ENCODE results near the gene RELT.

The RELT gene

DNA sequence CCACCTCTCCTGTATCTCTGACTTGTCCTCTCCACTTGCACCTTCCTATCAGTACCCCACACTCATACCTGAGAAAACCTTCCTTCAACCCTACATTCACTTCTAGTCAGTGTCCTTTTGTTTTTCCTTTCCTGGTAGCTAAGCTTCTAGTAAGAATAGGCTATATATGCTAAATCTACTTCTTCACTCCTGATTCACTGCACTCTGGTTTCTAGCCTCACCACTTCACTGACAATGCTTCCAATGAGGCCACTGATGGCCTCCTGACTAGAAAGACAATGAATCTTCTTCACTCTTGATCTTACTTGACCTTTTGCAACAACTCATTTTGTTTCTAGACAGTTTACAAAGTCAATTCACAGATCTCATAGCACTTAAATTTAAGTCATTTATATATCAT lies 52.0 kb downstream of the RELT start:
- no peak for DNase-seq
- H3K4me2 ChIP-seq (ENCODE audit: low read depth, low read length) = no peak overlapping the region

DNA sequence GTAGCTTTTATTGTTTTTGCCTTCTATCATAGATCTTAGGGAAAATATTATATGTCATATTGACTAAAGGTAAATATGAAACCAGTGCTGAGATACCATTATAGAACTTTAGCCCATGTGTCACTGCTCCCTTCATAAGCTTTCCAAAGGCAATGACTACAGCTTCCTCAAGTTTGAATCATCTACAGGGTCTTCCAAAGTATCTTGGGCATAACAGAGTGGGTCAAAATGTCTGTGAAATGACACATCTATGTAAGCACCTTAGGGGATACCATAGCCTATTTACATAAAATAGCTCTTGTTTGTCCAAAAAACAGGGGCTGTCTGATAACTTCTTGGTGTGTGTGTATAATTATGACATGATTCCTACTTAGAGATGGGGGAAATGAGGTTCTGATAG lies 52.5 kb downstream of the RELT start:
- Histone ChIP-seq H3K27me3 (replicated peaks; ENCODE audit: insufficient read depth, low read length) (no peaks in the 10 kb centered on the region), H3K9ac (ENCODE audit: low read length) (no peak overlapping the region), H4K20me1 (ENCODE audit: insufficient read depth, low read length) (no peaks in the 10 kb centered on the region), H3K4me3 (ENCODE audit: low read length) (no peak overlapping the region), H3F3A (ENCODE audit: insufficient read depth, low read length) (no peaks in the 10 kb centered on the region), H2AFZ (ENCODE audit: low read length) (no peak overlapping the region), H3K4me2 (ENCODE audit: low read depth, low read length) (no peak overlapping the region), H3K79me2 (ENCODE audit: low read length) (no peaks in the 10 kb centered on the region), H3K9me2 (replicated peaks; ENCODE audit: insufficient read depth, low read length) (no peaks in the 10 kb centered on the region), H3K36me3 (replicated peaks; ENCODE audit: insufficient read depth, low read length) (no peaks in the 10 kb centered on the region), H3K4me1 (ENCODE audit: low read length) (no peaks in the 10 kb centered on the region), H3K27ac (ENCODE audit: low read length) (no peak overlapping the region), H3K9me3 (replicated peaks; ENCODE audit: insufficient read depth, low read length) (no peaks in the 10 kb centered on the region)
- TF ChIP-seq EZH2phosphoT487 (IDR thresholded peaks at IDR 0.05; ENCODE audit: low read length) = no peak
- no peak for TF ChIP-seq EZH2 (optimal IDR thresholded peaks at IDR 0.05; ENCODE audit: low read depth, low read length)
- TF ChIP-seq, protein P1, sequence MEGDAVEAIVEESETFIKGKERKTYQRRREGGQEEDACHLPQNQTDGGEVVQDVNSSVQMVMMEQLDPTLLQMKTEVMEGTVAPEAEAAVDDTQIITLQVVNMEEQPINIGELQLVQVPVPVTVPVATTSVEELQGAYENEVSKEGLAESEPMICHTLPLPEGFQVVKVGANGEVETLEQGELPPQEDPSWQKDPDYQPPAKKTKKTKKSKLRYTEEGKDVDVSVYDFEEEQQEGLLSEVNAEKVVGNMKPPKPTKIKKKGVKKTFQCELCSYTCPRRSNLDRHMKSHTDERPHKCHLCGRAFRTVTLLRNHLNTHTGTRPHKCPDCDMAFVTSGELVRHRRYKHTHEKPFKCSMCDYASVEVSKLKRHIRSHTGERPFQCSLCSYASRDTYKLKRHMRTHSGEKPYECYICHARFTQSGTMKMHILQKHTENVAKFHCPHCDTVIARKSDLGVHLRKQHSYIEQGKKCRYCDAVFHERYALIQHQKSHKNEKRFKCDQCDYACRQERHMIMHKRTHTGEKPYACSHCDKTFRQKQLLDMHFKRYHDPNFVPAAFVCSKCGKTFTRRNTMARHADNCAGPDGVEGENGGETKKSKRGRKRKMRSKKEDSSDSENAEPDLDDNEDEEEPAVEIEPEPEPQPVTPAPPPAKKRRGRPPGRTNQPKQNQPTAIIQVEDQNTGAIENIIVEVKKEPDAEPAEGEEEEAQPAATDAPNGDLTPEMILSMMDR (IDR thresholded peaks at IDR 0.05; ENCODE audit: low read length) = no peak
- DNase-seq = no peak

More for the DNA sequence above, 52.0 kb downstream of the RELT start:
- H3K4me3 ChIP-seq (ENCODE audit: low read length) = no peak overlapping the region
- TF ChIP-seq EZH2 (optimal IDR thresholded peaks at IDR 0.05; ENCODE audit: low read depth, low read length) (no peak), EZH2phosphoT487 (IDR thresholded peaks at IDR 0.05; ENCODE audit: low read length) (no peak)
- TF ChIP-seq, protein P1 (IDR thresholded peaks at IDR 0.05; ENCODE audit: low read length) = no peak
- no peaks in the 10 kb centered on the region for H3K36me3 ChIP-seq (replicated peaks; ENCODE audit: insufficient read depth, low read length)
- H4K20me1 ChIP-seq (ENCODE audit: insufficient read depth, low read length) = no peaks in the 10 kb centered on the region
- H3K4me1 ChIP-seq (ENCODE audit: low read length) = no peaks in the 10 kb centered on the region
- H2AFZ ChIP-seq (ENCODE audit: low read length) = no peak overlapping the region
- no peaks in the 10 kb centered on the region for H3K79me2 ChIP-seq (ENCODE audit: low read length)
- no peaks in the 10 kb centered on the region for H3K9me2 ChIP-seq (replicated peaks; ENCODE audit: insufficient read depth, low read length)
- H3F3A ChIP-seq (ENCODE audit: insufficient read depth, low read length) = no peaks in the 10 kb centered on the region
- H3K27ac ChIP-seq (ENCODE audit: low read length) = no peak overlapping the region
- no peaks in the 10 kb centered on the region for H3K9me3 ChIP-seq (replicated peaks; ENCODE audit: insufficient read depth, low read length)
- H3K9ac ChIP-seq (ENCODE audit: low read length) = no peak overlapping the region
- no peaks in the 10 kb centered on the region for H3K27me3 ChIP-seq (replicated peaks; ENCODE audit: insufficient read depth, low read length)

DNA sequence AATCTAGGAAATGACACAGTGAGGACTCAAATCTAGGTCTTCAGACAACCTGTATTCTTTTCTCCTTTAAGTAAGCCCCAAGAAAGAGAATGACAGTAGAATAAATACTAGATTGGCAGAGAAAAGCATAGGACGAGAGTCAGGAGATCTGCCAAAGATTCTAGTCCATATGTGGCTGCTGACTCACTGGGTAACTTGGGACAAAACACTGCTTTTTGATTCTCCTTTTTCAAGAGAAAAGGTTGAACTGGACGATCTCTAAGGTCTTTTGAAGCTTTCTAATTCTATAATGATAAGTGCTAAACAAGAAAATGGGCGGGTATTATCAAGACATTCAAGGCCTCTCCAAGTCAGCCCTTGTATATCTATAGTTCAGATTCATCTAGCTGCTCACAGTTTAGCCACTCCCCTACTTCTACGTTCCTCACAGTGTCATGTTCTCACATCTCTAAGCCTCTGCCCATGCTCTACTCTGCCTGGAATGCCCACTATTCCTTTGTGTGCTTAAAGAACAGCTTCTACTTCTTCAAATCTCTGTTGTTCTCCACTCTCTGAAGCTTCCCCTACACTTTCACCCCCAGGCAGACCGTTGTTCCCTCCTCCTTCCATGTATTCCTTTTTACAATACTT lies 53.0 kb downstream of the RELT start:
- H3K27ac ChIP-seq (ENCODE audit: low read length) = no peak overlapping the region
- H3K27me3 ChIP-seq (replicated peaks; ENCODE audit: insufficient read depth, low read length) = no peaks in the 10 kb centered on the region
- H3K4me2 ChIP-seq (ENCODE audit: low read depth, low read length) = no peak overlapping the region
- H3K79me2 ChIP-seq (ENCODE audit: low read length) = no peaks in the 10 kb centered on the region
- H3K36me3 ChIP-seq (replicated peaks; ENCODE audit: insufficient read depth, low read length) = no peaks in the 10 kb centered on the region
- no peaks in the 10 kb centered on the region for H3K9me2 ChIP-seq (replicated peaks; ENCODE audit: insufficient read depth, low read length)
- no peak overlapping the region for H2AFZ ChIP-seq (ENCODE audit: low read length)
- no peaks in the 10 kb centered on the region for H3K4me1 ChIP-seq (ENCODE audit: low read length)
- no peaks in the 10 kb centered on the region for H3K9me3 ChIP-seq (replicated peaks; ENCODE audit: insufficient read depth, low read length)
- no peak overlapping the region for H3K9ac ChIP-seq (ENCODE audit: low read length)
- no peaks in the 10 kb centered on the region for H4K20me1 ChIP-seq (ENCODE audit: insufficient read depth, low read length)
- no peaks in the 10 kb centered on the region for H3F3A ChIP-seq (ENCODE audit: insufficient read depth, low read length)
- TF ChIP-seq EZH2 (optimal IDR thresholded peaks at IDR 0.05; ENCODE audit: low read depth, low read length) (no peak), EZH2phosphoT487 (IDR thresholded peaks at IDR 0.05; ENCODE audit: low read length) (no peak)
- TF ChIP-seq, protein P1 (IDR thresholded peaks at IDR 0.05; ENCODE audit: low read length) = no peak
- no peak for DNase-seq
- no peak overlapping the region for H3K4me3 ChIP-seq (ENCODE audit: low read length)

Measured in MM.1S (cell line).